Activated naive CD8-positive, alpha-beta T cell (primary cell): ENCODE data around the gene BCAS1.

Experiments
- H3K27ac Mint-ChIP-seq: one replicate; pipeline ENCODE4 v1.8.0; 2021; ENCODE audit warnings: mixed read lengths
- H3K27me3 Mint-ChIP-seq: one replicate; pipeline ENCODE4 v1.8.0; 2021; ENCODE audit warnings: mixed read lengths
- H3K36me3 Mint-ChIP-seq: one replicate; pipeline ENCODE4 v1.8.0; 2021; ENCODE audit warnings: mixed read lengths
- H3K4me1 Mint-ChIP-seq: one replicate; pipeline ENCODE4 v1.8.0; 2021; ENCODE audit warnings: low read depth, mixed read lengths
- H3K4me3 Mint-ChIP-seq: one replicate; pipeline ENCODE4 v1.8.0; 2021; ENCODE audit warnings: mild to moderate bottlenecking, mixed read lengths
- H3K9me3 Mint-ChIP-seq: one replicate; pipeline ENCODE4 v1.8.0; 2021; ENCODE audit warnings: low read depth, mixed read lengths

BCAS1 gene

GRCh38 chr20:54092021-54092420 lies 21.6 kb upstream of the BCAS1 start:
- Mint-ChIP-seq H3K4me3 (no peak overlapping the region), H3K36me3 (no peaks in the 10 kb centered on the region), H3K27ac (no peak overlapping the region), H3K27me3 (no peaks in the 10 kb centered on the region), H3K4me1 (peaks cover 13% of the 10 kb centered on the region), H3K9me3 (no peaks in the 10 kb centered on the region)

- H3K27ac Mint-ChIP-seq: no peak overlapping the region
- H3K4me1 Mint-ChIP-seq: peaks cover 8% of the 10 kb centered on the region
- H3K36me3 Mint-ChIP-seq: no peaks in the 10 kb centered on the region
- no peak overlapping the region for H3K4me3 Mint-ChIP-seq
- no peaks in the 10 kb centered on the region for H3K27me3 Mint-ChIP-seq
- H3K9me3 Mint-ChIP-seq: no peaks in the 10 kb centered on the region
These were observed 20.7 kb upstream of the BCAS1 start for GRCh38 chr20:54091120-54091480.

- H3K36me3 Mint-ChIP-seq: no peaks in the 10 kb centered on the region
- peaks cover 8% of the 10 kb centered on the region for H3K4me1 Mint-ChIP-seq
- no peak overlapping the region for H3K4me3 Mint-ChIP-seq
- H3K27ac Mint-ChIP-seq: no peak overlapping the region
- H3K27me3 Mint-ChIP-seq: no peaks in the 10 kb centered on the region
- no peaks in the 10 kb centered on the region for H3K9me3 Mint-ChIP-seq
These were observed 20.1 kb upstream of the BCAS1 start for GRCh38 chr20:54090230-54091119.

- Mint-ChIP-seq H3K36me3 (no peaks in the 10 kb centered on the region), H3K27ac (no peak overlapping the region), H3K9me3 (no peaks in the 10 kb centered on the region), H3K4me3 (no peak overlapping the region), H3K27me3 (no peaks in the 10 kb centered on the region), H3K4me1 (peaks cover 8% of the 10 kb centered on the region)
These were observed 18.0 kb upstream of the BCAS1 start for GRCh38 chr20:54088430-54088829.

- no peak overlapping the region for H3K4me3 Mint-ChIP-seq
- H3K9me3 Mint-ChIP-seq: no peaks in the 10 kb centered on the region
- H3K4me1 Mint-ChIP-seq: peaks cover 13% of the 10 kb centered on the region
- no peaks in the 10 kb centered on the region for H3K27me3 Mint-ChIP-seq
- H3K36me3 Mint-ChIP-seq: no peaks in the 10 kb centered on the region
- H3K27ac Mint-ChIP-seq: no peak overlapping the region
These were observed 16.2 kb upstream of the BCAS1 start for GRCh38 chr20:54086507-54087039.

- Mint-ChIP-seq H3K36me3 (no peaks in the 10 kb centered on the region), H3K27me3 (no peaks in the 10 kb centered on the region), H3K27ac (no peak overlapping the region), H3K4me1 (peaks cover 17% of the 10 kb centered on the region), H3K4me3 (no peak overlapping the region), H3K9me3 (no peaks in the 10 kb centered on the region)
These were observed 15.5 kb upstream of the BCAS1 start for GRCh38 chr20:54085910-54086309.

- no peaks in the 10 kb centered on the region for H3K27me3 Mint-ChIP-seq
- no peaks in the 10 kb centered on the region for H3K36me3 Mint-ChIP-seq
- H3K27ac Mint-ChIP-seq: no peak overlapping the region
- no peaks in the 10 kb centered on the region for H3K9me3 Mint-ChIP-seq
- peaks cover 20% of the 10 kb centered on the region for H3K4me1 Mint-ChIP-seq
- no peak overlapping the region for H3K4me3 Mint-ChIP-seq
These were observed 15.0 kb upstream of the BCAS1 start for GRCh38 chr20:54085425-54085824.

- Mint-ChIP-seq H3K36me3 (no peaks in the 10 kb centered on the region), H3K27ac (no peak overlapping the region), H3K4me1 (peaks cover 15% of the 10 kb centered on the region), H3K27me3 (no peaks in the 10 kb centered on the region), H3K4me3 (no peak overlapping the region), H3K9me3 (no peaks in the 10 kb centered on the region)
These were observed 14.5 kb upstream of the BCAS1 start for GRCh38 chr20:54084727-54085388.

- Mint-ChIP-seq H3K27ac (no peak overlapping the region), H3K4me3 (no peak overlapping the region), H3K27me3 (no peaks in the 10 kb centered on the region), H3K9me3 (no peaks in the 10 kb centered on the region), H3K36me3 (no peaks in the 10 kb centered on the region), H3K4me1 (peaks cover 18% of the 10 kb centered on the region)
These were observed 13.8 kb upstream of the BCAS1 start for GRCh38 chr20:54084193-54084592.

- no peak overlapping the region for H3K4me3 Mint-ChIP-seq
These were observed 13.1 kb upstream of the BCAS1 start for GRCh38 chr20:54083459-54083858.

GRCh38 chr20:54082100-54082499 lies 11.7 kb upstream of the BCAS1 start:
- Mint-ChIP-seq H3K4me3 (no peak overlapping the region), H3K9me3 (no peaks in the 10 kb centered on the region), H3K36me3 (no peaks in the 10 kb centered on the region), H3K27ac (no peak overlapping the region), H3K4me1 (peaks cover 36% of the 10 kb centered on the region), H3K27me3 (no peaks in the 10 kb centered on the region)

More at GRCh38 chr20:54083459-54083858, 13.1 kb upstream of the BCAS1 start:
- Mint-ChIP-seq H3K36me3 (no peaks in the 10 kb centered on the region), H3K27ac (no peak overlapping the region), H3K4me1 (peaks cover 26% of the 10 kb centered on the region), H3K9me3 (no peaks in the 10 kb centered on the region), H3K27me3 (no peaks in the 10 kb centered on the region)

GRCh38 chr20:54079652-54080051 lies 9.3 kb upstream of the BCAS1 start:
- Mint-ChIP-seq H3K27ac (peak overlapping the region; percentile 34), H3K36me3 (no peaks in the 10 kb centered on the region), H3K27me3 (no peaks in the 10 kb centered on the region), H3K4me1 (peaks cover 48% of the 10 kb centered on the region), H3K9me3 (no peaks in the 10 kb centered on the region), H3K4me3 (no peak overlapping the region)

- H3K9me3 Mint-ChIP-seq: no peaks in the 10 kb centered on the region
- no peaks in the 10 kb centered on the region for H3K27me3 Mint-ChIP-seq
- H3K27ac Mint-ChIP-seq: peak overlapping the region; percentile 84
- peak overlapping the region; percentile 52 for H3K4me3 Mint-ChIP-seq
- H3K4me1 Mint-ChIP-seq: peaks cover 48% of the 10 kb centered on the region
- no peaks in the 10 kb centered on the region for H3K36me3 Mint-ChIP-seq
These were observed 8.0 kb upstream of the BCAS1 start for GRCh38 chr20:54078296-54078984.

GRCh38 chr20:54076259-54076658 lies 5.9 kb upstream of the BCAS1 start:
- no peak overlapping the region for H3K27ac Mint-ChIP-seq
- peaks cover 40% of the 10 kb centered on the region for H3K4me1 Mint-ChIP-seq
- H3K9me3 Mint-ChIP-seq: no peaks in the 10 kb centered on the region
- no peaks in the 10 kb centered on the region for H3K27me3 Mint-ChIP-seq
- no peak overlapping the region for H3K4me3 Mint-ChIP-seq
- no peaks in the 10 kb centered on the region for H3K36me3 Mint-ChIP-seq

- Mint-ChIP-seq H3K9me3 (no peaks in the 10 kb centered on the region), H3K4me3 (no peak overlapping the region), H3K27me3 (no peaks in the 10 kb centered on the region), H3K4me1 (peaks cover 33% of the 10 kb centered on the region), H3K27ac (no peak overlapping the region), H3K36me3 (no peaks in the 10 kb centered on the region)
These were observed 4.9 kb upstream of the BCAS1 start for GRCh38 chr20:54075322-54075721.
